Activated naive CD4-positive, alpha-beta T cell (primary cell): ENCODE data around the gene JARID2.
"Not testable (repeated sequence)": the region's sequence is repeated elsewhere in the genome, so short reads cannot be mapped to it uniquely, and the experiment has no call there.

Experiments
- DNase-seq, 4 experiments: peaks; one replicate each; lab custom pipeline; 2025; lab: John Stamatoyannopoulos, UW

JARID2 gene

GRCh38 chr6:15523679-15524630 is 278.1 kb downstream of the JARID2 start:
- DNase-seq: no peak

DNA sequence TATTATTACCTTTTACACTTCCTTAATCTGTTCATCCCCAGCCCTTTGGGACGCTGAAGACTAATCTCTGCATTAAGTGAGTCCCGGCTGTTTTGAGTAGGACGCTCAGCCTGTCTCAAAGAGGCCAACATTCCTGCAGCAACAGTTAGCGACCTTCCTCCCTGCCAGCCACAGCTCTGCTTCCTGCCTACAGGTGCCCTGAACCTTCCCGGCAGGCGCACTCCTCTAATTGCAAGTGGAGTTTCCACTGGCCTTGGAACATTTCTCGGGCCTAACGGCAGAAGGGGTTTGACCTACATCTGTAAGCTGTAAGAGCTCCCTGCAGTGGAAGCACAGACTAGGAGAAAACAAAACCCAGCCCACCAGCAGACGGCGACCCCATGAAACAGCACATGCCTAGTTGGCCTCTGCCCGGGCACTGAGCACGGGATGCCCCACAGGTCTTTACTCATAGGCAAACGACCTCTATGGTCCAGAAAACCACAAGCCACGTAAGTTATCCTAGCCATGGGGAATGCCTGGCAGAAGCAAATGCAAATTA is 279.1 kb downstream of the JARID2 start:
- DNase-seq: no peak

DNA sequence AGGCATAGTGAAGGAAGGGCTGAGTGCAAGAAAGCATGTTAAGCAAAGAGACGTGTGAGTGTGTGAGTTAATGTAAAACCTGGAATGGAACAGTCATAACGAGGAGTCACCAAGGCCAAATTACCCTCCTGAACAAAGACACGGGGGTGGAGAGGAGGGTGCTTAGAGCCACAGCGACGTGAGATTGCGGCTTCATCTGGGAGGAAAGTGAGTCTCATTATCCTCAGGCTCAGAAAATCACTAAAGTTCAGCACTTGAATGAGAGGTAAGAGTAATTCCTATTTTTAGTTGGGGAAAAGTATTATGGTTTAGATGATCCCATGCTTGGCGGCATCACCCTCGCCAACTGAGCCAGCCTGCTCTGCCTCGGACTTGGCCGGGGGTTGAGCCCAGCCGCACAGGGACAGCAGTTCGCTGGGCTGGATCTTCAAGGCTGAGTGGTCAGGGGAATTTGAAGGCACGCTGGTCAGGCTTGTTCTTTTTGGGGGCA is 280.4 kb downstream of the JARID2 start:
- no peak for DNase-seq

DNA sequence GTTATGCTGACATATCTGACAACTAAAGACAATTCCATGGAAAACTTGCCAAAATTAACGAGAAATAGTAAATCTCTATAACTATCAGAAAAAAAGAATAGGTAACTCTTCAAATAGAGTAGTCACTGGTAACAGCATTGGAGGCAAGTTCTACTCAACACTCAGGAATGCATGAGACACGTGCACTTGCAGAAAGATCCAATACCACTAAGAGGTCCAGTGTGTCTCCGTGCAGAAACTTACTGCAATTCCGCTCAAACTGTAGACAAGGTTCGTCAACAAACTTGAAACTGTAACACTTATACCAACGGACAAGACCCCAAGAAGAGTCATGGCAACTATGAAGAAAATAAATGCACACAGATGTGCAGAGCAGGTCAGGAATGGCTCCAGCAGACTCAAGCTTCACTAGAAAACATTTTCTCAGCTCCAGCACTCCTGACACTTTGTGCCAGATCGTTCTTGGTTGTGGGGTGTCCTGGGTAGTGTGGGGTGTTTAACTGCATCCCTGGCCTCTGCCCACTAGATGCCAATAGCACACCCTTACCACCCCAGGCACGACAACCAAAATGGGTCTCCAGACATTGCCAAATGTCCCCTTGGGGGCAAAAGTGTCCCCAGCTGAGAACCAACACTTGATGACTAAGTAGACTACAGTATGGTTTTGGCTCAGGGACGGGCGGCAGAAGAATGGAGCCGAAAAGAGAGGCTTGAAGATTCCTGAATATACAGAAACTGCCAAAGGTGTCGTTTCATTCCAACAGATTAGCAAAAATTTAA is 282.2 kb downstream of the JARID2 start:
- DNase-seq: no peak

DNA sequence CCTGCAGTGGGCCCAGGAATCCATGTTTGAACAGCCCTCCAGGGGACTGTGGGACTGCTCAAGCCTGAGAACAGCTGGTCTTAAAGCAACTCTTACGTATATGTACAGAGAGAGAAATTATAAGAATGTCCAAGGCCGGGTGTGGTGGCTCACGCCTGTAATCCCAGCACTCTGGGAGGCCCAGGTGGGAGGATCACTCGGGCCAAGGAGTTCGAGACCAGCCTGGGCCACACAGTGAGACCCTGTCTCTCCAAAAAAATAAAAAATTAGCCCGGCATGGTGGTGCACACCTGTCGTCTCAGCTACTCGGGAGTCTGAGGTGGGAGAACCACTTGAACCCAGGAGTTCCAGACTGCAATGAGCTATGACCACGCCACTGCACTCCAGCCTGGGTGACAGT is 283.0 kb downstream of the JARID2 start:
- no peak for DNase-seq

DNA sequence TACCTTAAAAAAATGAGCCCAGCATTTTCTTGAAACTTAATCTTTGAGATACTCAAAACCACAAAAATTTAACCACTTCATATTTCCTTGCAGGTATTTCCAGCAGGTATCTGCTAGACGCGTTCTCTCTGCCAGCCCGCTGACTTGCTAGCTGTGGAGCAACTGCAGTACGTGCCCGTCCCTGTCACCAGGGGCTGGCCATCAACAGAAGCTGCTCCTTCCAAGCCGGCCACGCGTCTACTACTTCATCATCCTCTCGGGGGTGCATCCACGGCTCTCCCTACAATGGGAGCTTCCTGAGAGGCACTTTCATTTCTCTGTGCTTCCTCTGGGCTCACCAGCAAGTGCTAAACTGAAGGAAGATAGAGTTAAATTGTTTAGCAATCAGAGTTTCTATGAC is 284.5 kb downstream of the JARID2 start:
- no peak for DNase-seq

DNA sequence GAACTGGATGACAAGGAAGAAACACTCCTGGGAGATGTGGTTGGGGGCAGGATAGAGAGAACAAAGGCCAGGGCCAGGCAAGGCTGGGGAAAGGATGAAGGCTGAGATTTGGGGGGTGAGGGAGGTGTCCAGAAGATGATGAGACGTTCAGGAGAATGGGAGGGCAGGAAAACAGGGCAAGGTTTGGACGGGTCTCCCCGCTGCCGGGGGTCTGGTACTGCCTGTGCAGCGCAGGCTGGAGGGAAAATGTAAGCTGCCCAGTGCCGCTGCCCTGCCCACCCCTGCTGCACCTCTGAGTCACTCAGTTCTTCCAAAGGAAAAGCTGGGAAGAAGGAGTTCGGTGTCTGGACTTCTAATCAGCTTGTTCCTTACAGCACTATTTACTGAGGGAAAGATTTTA is 286.1 kb downstream of the JARID2 start:
- no peak for DNase-seq

GRCh38 chr6:15533379-15534026 is 287.6 kb downstream of the JARID2 start:
- DNase-seq: no peak

DNA sequence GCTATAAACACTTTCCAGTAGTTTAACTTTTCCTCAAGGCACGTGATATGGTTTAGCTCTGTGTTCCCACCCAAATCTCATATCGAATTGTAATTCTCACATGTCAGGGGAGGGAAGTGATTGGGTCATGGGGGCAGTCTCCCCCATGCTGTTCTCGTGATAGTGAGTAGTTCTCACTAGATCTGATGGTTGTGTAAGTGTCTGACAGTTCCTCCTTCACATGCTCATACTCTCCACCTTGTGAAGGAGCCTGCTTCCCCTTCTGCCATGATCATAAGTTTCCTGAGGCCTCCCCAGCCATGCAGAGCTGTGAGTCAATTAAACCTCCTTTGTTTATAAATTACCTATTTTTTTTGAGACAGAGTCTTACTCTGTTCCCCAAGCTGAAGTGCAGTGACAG is 289.1 kb downstream of the JARID2 start:
- no peak for DNase-seq

GRCh38 chr6:15535495-15536197 is 289.8 kb downstream of the JARID2 start:
- no peak for DNase-seq

DNA sequence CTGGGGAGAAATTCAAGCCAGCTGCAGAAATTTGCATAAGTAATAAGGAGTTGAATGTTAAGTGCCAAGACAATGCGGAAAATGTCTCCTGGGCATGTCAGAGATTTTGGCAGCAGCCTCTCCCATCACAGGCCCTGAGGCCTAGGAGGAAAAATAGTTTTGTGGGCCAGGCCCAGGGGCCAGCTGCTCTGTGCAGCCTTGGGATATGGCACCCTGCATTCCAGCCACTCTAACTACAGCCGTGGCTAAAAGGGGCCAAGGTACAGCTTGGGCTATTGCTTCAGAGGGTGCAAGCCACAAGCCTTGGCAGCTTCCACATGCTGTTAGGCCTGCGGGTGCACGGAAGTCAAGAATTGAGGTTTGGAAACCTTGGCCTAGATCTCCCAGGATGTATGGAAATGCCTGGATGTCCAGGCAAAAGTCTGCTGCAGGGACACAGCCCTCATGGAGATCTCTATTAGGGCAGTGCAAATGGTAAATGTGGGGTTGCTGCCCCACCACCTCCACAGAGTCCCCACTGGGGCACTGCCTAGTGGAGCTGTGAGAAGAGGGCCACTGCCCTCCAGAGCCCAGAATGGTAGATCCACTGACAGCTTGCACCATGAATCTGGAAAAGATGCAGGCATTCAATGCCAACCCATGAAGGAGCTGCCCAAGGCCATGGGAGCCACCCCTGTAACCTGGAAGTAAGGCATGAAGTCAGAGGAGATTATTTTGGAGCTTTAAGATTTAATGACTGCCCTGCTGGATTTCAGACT is 290.5 kb downstream of the JARID2 start:
- no peak for DNase-seq

DNA sequence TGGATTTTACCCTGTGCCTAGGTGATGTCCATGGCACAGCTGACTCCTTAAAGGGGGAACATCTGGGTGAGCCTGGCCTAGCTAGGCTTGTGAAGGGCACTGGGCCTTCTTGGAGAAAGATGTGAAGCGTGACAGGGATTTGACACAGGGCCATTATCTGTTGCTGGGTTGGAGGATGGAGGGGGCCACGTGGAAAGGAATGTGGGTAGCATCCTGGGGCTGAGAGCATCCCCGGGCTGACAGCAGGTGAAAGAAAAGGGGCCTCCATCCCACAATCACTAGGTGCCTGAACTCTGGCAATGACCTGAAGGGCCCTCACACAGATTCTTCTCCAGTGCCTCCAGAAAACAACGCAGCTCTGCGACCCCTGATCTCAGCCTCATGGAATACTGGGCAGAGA is 292.2 kb downstream of the JARID2 start:
- DNase-seq: no peak

GRCh38 chr6:15538766-15539495 is 293.1 kb downstream of the JARID2 start:
- no peak for DNase-seq

DNA sequence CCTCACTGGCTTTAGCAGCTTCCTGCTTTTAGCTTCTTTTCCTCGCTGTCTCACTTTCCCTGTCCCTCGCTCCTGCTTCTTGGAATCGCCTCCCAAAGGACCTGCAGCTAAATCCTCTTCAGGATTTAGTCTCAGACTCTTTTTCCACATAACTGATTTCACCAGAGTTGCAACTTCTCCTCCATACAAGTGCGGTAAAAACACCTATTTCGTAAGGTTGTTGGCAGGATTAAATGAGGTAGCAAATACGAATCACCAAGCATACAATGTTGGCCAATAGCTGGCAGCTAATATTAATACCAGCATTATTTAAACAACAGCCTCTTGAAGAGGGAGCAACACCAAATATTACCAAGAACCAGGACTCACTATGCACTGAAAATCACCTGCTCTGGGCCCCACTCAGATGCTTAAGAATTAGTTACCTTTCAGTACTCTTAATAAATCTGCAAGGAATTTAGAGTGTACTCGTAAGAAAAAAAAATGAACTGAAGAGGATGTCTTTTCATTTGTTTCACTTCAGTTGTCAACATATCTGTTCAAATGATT is 293.9 kb downstream of the JARID2 start:
- DNase-seq: no peak

- not testable (repeated sequence) for DNase-seq
Observed at GRCh38 chr6:15543332-15543917, 297.6 kb downstream of the JARID2 start.

DNA sequence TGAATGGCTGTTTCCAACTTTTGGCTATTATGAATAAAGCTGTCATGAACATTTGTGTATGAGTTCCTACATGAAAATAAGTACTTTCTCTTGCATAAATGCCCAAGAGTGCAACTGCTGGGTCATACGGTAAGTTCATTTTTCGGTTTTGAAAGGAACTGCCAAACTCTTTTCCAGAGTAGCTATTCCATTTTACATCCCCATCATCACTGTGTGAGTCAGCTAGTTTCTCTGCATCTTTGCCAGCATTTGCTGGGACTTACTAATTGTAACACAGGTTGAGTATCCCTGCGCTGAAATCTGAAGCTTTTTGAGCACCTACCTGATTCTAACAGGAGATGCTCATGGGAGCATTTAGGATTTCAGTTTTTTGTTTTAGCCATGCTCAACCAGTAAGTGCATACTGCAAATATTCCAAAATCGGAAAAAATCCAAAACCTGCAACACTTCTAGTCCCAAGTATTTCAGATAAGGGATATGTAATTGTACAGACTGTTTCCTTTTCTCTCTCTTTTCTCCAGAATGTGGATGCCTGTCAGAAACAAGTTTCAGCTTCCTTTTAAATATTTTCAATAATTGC is 298.5 kb downstream of the JARID2 start:
- DNase-seq: no peak

DNA sequence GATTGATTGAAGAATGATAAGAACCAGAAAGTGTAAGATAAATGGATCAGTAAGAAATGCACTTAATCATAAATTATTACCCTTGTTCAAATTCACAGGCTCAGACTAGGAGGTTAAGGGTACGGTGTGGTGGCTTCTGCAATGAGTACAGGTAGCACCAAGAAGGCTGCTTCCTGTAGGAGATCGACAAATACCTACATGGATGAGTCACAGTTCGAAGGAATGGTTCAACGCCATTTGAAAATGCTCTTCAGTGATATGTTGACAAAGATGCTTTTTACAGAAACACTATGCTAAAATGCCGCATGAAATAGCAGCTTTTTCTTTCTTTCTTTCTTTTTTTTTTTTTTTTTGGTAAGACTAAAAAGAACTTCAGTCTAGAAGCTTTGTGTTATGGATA is 300.7 kb downstream of the JARID2 start:
- DNase-seq: no peak

DNA sequence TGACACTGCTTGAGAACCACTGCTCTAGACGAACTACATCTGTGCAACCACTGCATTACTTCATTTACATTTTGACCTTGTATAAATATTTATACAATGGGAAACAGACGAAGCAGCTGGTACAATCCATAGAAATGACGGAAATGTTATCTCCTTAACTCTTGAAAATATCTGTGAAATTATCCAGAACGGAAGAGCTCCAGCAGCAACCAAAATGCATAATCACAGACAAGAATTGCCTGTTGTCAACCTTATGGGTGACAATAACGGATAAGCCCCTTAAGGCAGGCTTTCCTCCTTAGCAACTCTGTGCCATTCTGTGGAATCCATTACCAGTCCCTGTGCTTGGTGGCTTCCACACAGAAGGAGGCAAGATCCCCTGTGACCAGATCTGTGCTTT is 301.5 kb downstream of the JARID2 start:
- DNase-seq: no peak

- DNase-seq: no peak
Observed at GRCh38 chr6:15549371-15549770, 303.5 kb downstream of the JARID2 start.
